NCI-H2227 (cell line): ENCODE results near the gene CEP164.

Source experiments
- DNase-seq: peaks from one replicate; lab custom pipeline; 2025; ENCODE audit not compliant: unreplicated experiment; lab: John Stamatoyannopoulos, UW

The CEP164 gene

DNA sequence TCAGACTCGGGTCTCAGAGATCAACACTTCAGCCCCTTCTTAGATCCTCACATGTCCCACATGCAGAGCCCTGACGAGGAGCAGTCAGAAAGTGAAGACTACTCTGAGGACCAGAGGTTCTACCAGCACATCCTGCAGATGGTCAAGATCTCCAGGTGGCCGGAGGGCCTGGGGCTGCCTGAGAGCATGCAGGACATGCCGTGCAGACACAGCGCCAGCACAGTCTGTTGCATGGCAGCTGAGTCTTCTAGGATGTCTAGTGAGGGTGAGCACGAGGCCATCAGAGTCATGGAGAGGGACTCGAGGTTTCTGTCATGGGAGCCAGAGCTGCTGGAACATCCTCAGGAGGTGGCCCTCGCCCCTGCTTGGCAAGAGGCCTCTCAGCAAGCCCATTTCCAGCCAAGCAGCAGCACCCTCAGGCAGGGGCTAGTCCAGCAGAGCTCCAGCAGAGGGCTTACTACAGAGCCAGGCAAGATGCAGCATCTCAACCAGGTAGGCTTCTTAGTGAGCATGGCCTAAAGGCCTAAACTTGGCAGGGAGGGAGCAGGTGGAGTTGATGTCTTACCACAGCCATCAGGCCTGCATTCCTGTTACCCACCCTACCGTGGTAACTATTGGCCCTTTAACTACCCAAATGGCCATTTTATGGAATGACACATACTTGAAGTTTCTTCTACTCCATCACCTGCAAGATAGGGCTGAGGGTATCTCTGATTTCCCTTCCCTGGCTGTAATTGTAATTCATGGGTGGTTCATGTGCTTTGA is 28.7 kb downstream of the CEP164 start:
- DNase-seq = no peak

GRCh38 chr11:117361432-117361831 is 33.8 kb downstream of the CEP164 start:
- no peak for DNase-seq

DNA sequence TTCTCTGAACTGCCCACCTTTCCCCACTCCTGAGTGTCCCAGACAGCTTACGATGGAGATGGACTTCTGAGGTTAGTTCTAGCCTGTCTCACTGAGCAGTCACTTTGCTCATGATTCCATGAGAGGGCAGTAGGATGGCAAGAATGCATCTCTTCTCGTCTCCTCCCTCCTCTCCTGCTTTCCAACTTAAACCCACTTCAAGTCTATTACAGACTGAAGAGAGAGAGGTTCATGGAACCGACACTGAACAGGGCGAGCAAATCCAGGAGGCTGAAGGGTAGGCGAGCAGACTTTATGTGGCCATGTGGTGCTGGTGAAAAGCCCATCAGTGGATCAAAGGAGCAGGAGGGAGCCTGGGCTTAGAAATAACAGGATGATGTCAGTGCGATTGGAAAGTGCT is 38.6 kb downstream of the CEP164 start:
- peak; percentile 43 for DNase-seq

- DNase-seq = no peak
Observed at GRCh38 chr11:117366875-117367274, 39.2 kb downstream of the CEP164 start.

GRCh38 chr11:117369534-117369933 is 41.9 kb downstream of the CEP164 start:
- no peak for DNase-seq

DNA sequence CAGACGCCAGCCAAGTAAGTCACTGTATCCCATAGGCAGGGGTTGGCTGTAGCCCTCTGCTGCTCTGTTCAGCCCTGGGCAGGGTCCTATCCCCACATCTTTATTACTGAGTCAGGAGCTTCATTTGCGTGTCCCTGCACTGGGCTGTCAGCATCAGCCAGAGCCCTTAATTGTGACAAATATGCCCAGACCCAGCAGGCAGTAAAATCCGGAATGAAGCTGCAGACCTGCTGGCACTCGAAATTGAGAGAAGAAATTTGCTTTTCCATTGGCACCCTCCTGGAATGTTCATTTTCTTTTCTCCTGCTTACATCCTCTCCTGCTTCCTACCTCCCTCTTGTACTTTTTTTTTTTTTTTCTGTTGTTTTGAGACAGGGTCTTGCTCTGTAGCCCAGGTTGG is 43.8 kb downstream of the CEP164 start:
- DNase-seq = no peak

DNA sequence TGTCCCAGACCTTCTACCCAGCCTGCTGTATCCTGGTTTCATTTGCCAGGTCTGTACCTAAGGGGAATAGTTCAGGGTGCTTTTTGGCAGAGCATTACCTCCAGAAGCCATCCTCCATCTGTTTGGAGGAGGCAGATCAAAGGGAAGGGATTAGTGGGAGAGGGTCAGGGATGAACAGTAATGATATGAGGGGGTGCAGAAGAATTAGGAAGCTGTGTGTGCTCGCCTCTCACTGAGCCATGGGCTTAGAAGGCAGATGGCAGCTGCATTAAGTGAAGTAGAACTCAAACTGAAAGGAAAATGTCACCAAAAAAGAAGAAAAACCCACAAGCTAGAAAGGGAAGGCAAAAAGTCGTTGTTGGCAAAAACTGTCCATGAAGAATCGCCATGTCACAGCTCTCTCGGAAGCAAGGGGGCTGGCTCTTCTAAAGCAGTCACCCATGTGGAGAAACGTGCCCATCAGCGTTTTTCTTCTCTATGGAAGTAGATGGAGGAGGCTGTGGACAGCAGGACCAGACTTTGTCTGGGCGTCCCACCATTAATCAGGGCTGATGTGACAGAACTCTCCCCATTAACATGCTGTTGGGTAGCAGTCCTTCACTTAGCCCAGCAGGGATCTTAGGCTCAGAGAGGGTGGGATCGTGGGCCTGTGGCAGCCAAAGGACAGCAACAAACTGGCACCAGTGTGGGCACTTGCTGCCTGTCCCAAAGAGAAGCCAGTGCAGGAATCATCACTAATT is 46.8 kb downstream of the CEP164 start:
- no peak for DNase-seq

DNA sequence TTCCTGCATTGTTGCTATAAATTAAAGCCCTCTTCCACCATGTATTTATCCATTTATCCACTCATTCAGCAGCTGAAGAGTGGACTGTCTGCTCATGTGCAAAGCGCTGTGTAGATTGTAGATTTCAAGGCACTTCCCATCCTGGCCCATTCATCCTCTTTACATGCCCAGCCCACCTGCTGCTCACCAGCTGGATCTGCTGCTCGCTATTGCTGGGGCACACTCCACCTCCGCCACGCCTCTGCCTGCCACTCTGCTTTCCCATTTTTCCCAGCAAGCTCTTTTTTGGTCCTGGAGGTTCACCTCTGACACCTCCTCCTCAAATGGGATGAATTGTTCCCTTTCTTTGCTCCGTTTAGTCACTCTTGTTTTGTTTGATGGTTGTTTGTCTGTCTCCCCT is 48.3 kb downstream of the CEP164 start:
- peak; percentile 88 for DNase-seq

GRCh38 chr11:117376517-117376916 is 48.9 kb downstream of the CEP164 start:
- no peak for DNase-seq

DNA sequence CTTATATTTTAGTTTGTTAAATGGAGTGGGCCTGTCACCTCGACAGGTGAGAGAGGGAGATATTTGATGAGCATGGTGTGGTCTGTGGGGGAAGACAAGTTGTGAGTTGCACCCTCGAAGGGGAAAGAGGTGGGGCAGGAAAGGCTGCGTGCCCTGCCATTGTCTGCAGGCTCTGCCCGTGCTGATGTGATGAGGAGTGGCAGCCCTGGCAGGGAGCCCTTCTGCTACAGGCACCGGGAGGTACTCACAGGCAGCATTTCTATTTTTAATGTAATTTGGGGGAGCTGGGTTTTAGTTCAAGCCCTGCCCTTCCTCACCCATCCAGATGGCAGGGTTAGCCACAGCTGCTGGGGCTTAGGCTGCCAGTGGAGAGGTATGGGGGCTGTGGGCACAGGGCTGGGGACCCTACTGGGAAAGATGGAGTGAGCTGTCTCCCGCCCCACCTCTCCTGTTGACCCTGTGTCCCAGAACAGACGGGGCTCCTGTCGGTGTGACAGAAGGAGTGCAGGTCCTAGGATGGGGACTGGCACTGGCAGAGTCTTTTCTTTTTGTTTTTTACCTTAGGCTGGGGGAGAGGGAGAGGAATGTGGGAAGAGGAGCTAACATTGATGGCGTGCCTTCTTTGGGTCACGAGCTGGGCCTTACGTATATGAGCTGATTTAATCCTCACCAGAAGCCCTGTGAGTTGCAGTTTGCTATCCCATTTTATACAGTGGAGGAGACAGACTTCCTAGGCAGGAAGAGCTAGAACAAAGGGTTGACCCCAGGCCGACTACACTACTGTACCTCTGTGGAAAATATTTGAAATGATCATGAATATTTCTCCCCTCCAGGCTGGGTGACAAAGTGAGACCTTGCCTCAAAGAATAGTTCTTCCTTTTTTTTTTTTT is 51.6 kb downstream of the CEP164 start:
- no peak for DNase-seq

- no peak for DNase-seq
Observed at GRCh38 chr11:117380676-117381075, 53.0 kb downstream of the CEP164 start.

- DNase-seq = no peak
Observed at GRCh38 chr11:117381481-117382387, 54.1 kb downstream of the CEP164 start.

DNA sequence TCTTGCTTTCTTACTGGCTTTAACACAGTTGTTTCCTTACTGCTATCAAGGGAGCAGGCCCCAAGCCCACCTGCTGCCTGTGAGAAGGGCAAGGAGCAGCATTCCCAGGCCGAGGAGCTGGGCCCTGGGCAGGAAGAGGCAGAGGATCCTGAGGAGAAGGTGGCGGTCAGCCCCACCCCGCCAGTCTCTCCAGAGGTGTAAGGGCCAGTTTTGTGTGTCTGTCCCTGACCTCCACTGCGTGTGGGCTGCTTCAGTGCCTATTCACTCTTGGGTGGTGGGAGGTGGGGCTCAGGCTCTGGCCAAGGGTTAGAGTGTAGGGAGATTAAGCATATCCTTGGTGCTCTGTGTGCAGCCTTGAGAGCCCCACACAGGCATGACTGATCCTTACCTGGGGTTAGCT is 55.1 kb downstream of the CEP164 start:
- no peak for DNase-seq

GRCh38 chr11:117384045-117384444 is 56.4 kb downstream of the CEP164 start:
- DNase-seq = no peak

DNA sequence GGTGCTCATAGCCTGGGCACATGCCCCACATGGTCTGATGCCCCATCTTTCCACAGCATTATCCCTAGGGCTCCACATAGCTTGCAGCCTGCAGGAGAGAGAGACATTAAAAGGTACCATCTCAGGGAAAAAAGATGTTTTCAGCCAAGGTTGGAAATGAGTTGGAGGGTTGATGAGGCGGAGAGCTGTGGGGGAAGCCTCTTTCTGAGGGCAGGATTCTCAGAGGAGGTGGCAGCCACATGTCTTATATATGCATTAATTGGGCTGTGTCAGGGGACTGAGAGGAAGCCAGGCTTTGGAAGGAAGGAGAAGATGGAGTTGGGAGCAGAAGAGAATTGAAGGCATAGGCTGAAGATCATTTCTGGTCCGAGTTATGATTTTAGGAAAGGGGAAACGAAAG is 57.8 kb downstream of the CEP164 start:
- no peak for DNase-seq

- no peak for DNase-seq
Observed at GRCh38 chr11:117385906-117386305, 58.3 kb downstream of the CEP164 start.

DNA sequence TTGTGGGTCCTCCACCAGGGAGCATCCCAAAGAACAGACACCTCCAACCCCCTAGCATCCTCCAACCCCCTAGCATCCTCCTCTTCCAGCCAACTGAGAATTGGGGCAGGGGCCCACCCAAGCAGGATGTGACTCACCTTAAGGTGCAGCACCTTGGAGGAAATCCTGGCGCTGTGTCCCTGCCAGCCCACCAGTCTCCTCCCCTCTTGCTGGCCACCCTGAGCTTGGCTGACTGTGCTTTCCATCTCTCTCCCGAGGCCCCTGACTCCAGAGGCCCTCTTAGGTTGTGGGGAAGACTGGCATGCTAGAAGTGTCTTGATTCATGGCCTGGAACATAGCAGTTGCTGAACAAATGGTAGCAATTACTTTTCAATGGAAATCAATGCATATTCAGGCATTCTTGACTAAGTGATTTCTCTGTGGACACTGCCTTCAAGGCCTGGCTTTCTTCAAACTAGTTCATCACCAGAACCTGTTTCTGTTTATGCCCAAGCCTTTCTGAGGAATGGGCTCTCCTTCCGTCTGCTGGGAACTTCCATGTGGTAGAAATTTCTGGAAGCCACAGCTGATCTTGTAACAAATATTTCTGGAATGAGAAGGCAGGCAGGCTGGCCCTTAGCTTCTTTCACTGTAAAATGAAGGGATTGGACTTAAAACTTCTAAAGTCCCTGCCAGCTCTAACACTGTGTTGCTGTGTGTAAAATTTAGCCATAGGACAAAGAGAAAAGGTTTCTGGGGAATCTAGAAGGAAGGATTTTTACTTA is 60.5 kb downstream of the CEP164 start:
- no peak for DNase-seq

DNA sequence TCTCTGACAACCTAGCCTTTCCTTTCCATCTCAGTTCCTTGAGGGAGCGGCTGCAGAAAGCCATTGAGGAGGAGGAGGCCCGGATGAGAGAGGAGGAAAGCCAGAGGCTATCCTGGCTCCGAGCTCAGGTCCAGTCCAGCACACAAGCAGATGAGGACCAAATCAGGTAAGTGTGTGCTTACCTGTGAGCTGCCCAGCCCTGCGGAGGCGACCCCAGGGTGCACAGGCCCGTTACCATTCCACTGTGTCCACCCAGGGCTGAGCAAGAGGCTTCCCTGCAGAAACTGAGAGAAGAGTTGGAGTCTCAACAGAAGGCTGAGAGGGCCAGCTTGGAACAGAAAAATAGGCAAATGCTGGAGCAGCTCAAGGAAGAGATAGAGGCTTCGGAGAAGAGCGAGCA is 63.1 kb downstream of the CEP164 start:
- DNase-seq = no peak

DNA sequence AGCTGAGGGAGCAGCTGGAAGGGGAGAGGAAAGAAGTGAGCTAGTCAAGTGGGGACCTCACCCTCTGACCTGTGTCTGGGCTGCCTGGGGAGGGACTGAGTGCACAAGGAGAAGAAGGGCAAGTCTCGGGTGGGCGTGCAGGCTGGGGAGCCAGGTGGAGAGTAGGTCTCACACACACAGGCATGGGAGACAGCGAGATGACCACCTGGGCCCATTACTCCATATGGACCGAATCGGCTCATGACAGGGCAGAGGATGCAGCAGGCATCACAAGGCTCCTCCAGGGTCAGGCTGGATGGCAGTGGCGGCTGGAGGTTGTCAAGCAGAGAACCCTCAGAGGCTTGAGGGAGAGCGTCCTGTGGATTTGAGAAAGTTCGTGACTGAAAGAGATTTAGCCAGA is 63.5 kb downstream of the CEP164 start:
- DNase-seq = no peak
